Measurements from ENCODE around the gene RASAL2.
"Not testable (repeated sequence)": the region's sequence is repeated elsewhere in the genome, so short reads cannot be mapped to it uniquely, and the experiment has no call there.

Gene RASAL2

GRCh38 chr1:178071811-178072210 is 22.1 kb upstream of the RASAL2 start:
- no peak for DNase-seq (ENCODE audit: low read depth in 3 of 3)

- no peak for DNase-seq (ENCODE audit: low read depth in 3 of 3)
These were observed 21.6 kb upstream of the RASAL2 start for GRCh38 chr1:178072326-178072725.

GRCh38 chr1:178075333-178075732 is 18.6 kb upstream of the RASAL2 start:
- no peak for DNase-seq (ENCODE audit: low read depth in 3 of 3)

GRCh38 chr1:178076607-178077006 is 17.3 kb upstream of the RASAL2 start:
- DNase-seq (ENCODE audit: low read depth in 3 of 3): no peak

- DNase-seq (ENCODE audit: low read depth in 3 of 3): no peak
These were observed 16.0 kb upstream of the RASAL2 start for GRCh38 chr1:178077917-178078316.

GRCh38 chr1:178086294-178086693 is 7.6 kb upstream of the RASAL2 start:
- no peak for DNase-seq (ENCODE audit: low read depth in 3 of 3)

- DNase-seq (ENCODE audit: low read depth in 3 of 3): no peak
These were observed 7.1 kb upstream of the RASAL2 start for GRCh38 chr1:178086766-178087165.

- no peak for DNase-seq (ENCODE audit: low read depth in 3 of 3)
These were observed 5.3 kb upstream of the RASAL2 start for GRCh38 chr1:178088651-178089050.

GRCh38 chr1:178091454-178091853 is 2.5 kb upstream of the RASAL2 start:
- not testable (repeated sequence) for DNase-seq (ENCODE audit: low read depth in 3 of 3)

GRCh38 chr1:178091986-178092745 is 1.7 kb upstream of the RASAL2 start:
- DNase-seq (ENCODE audit: low read depth in 3 of 3): no peak

- DNase-seq (ENCODE audit: low read depth in 3 of 3): no peak
These were observed 918 bp upstream of the RASAL2 start for GRCh38 chr1:178092878-178093493.

- no peak for DNase-seq (ENCODE audit: low read depth in 3 of 3)
These were observed 382 bp upstream of the RASAL2 start for GRCh38 chr1:178093494-178093950.

- no peak for DNase-seq (ENCODE audit: low read depth in 3 of 3)
These were observed 1.1 kb downstream of the RASAL2 start for GRCh38 chr1:178094739-178095645.

- no peak for DNase-seq (ENCODE audit: low read depth in 3 of 3)
These were observed 2.5 kb downstream of the RASAL2 start for GRCh38 chr1:178096421-178096820.

GRCh38 chr1:178098262-178098661 is 4.4 kb downstream of the RASAL2 start:
- DNase-seq (ENCODE audit: low read depth in 3 of 3): no peak

- DNase-seq (ENCODE audit: low read depth in 3 of 3): no peak
These were observed 7.3 kb downstream of the RASAL2 start for GRCh38 chr1:178101266-178101630.

GRCh38 chr1:178101654-178102053 is 7.8 kb downstream of the RASAL2 start:
- no peak for DNase-seq (ENCODE audit: low read depth in 3 of 3)

- DNase-seq (ENCODE audit: low read depth in 3 of 3): no peak
These were observed 8.3 kb downstream of the RASAL2 start for GRCh38 chr1:178102218-178102617.

GRCh38 chr1:178107823-178108222 is 13.9 kb downstream of the RASAL2 start:
- no peak for DNase-seq (ENCODE audit: low read depth in 3 of 3)

GRCh38 chr1:178109348-178110143 is 15.6 kb downstream of the RASAL2 start:
- DNase-seq (ENCODE audit: low read depth in 3 of 3): no peak

GRCh38 chr1:178115260-178115659 is 21.4 kb downstream of the RASAL2 start:
- no peak for DNase-seq (ENCODE audit: low read depth in 3 of 3)

GRCh38 chr1:178118524-178118923 is 24.6 kb downstream of the RASAL2 start:
- DNase-seq (ENCODE audit: low read depth in 3 of 3): no peak
